MM.1S (cell line): ENCODE measurements around the gene LEUTX.
A peak's percentile ranks its signal among the peaks of the same experiment; 100 is the strongest.

ENCODE experiments used
- DNase-seq: peaks from one replicate; pipeline ENCODE4 v3.0.0-alpha.2; 2015
- H2AFZ ChIP-seq: fragments of 300-600 bp; sonication (generic); 2 replicates; pipeline ENCODE4 v1.6.0; 2016; ENCODE audit warnings: antibody characterized with exemption, low read length
- H3F3A ChIP-seq: fragments of 300-600 bp; sonication (generic); 2 replicates; pipeline ENCODE4 v1.6.1; 2016; ENCODE audit warnings: mild to moderate bottlenecking, antibody characterized with exemption, low read length, moderate library complexity, mixed read lengths; ENCODE audit not compliant: insufficient read depth
- H3K27ac ChIP-seq: fragments of 300-600 bp; sonication (generic); 2 replicates; pipeline ENCODE4 v1.5.1; 2016; ENCODE audit warnings: mild to moderate bottlenecking, low read length
- H3K27me3 ChIP-seq: fragments of 300-600 bp; sonication (generic); replicated peaks from 2 replicates; pipeline ENCODE4 v1.6.0; 2016; ENCODE audit warnings: low read length; ENCODE audit not compliant: insufficient read depth
- H3K36me3 ChIP-seq: fragments of 300-600 bp; sonication (generic); replicated peaks from 2 replicates; pipeline ENCODE4 v1.6.1; 2016; ENCODE audit warnings: mild to moderate bottlenecking, low read length, mixed read lengths; ENCODE audit not compliant: insufficient read depth
- H3K4me1 ChIP-seq: fragments of 300-600 bp; sonication (generic); 2 replicates; pipeline ENCODE4 v1.6.1; 2016; ENCODE audit warnings: low read length, mixed read lengths
- H3K4me2 ChIP-seq: fragments of 300-600 bp; sonication (generic); 2 replicates; pipeline ENCODE4 v1.6.0; 2016; ENCODE audit warnings: low read depth, low read length
- H3K4me3 ChIP-seq: fragments of 300-600 bp; sonication (generic); 2 replicates; pipeline ENCODE4 v1.5.1; 2016; ENCODE audit warnings: low read length, mixed read lengths
- H3K79me2 ChIP-seq: fragments of 300-600 bp; sonication (generic); 2 replicates; pipeline ENCODE4 v1.6.1; 2016; ENCODE audit warnings: mixed run types, low read length, mixed read lengths
- H3K9ac ChIP-seq: fragments of 300-600 bp; sonication (generic); 2 replicates; pipeline ENCODE4 v1.6.1; 2016; ENCODE audit warnings: low read length, mixed read lengths
- H3K9me2 ChIP-seq: fragments of 300-600 bp; sonication (generic); replicated peaks from 2 replicates; pipeline ENCODE4 v1.6.1; 2016; ENCODE audit warnings: mild to moderate bottlenecking, low read length, mixed read lengths; ENCODE audit not compliant: insufficient read depth
- H3K9me3 ChIP-seq: fragments of 300-600 bp; sonication (generic); replicated peaks from 2 replicates; pipeline ENCODE4 v1.6.1; 2016; ENCODE audit warnings: mild to moderate bottlenecking, low read length, mixed read lengths; ENCODE audit not compliant: insufficient read depth
- H4K20me1 ChIP-seq: fragments of 300-600 bp; sonication (generic); 2 replicates; pipeline ENCODE4 v1.6.1; 2016; ENCODE audit warnings: mild to moderate bottlenecking, low read length, moderate library complexity, mixed read lengths; ENCODE audit not compliant: insufficient read depth
- CTCF ChIP-seq: fragments of 300-600 bp; sonication (generic); IDR thresholded peaks from 2 replicates; pipeline ENCODE4 v1.5.1; 2016; ENCODE audit warnings: antibody characterized with exemption, low read length, mixed read lengths
- EZH2 ChIP-seq: fragments of 300-600 bp; sonication (generic); optimal IDR thresholded peaks from 2 replicates; pipeline ENCODE3; 2017; ENCODE audit warnings: low read depth, mild to moderate bottlenecking, antibody characterized with exemption, low read length, mixed read lengths
- EZH2phosphoT487 ChIP-seq: fragments of 300-600 bp; sonication (generic); IDR thresholded peaks from 2 replicates; pipeline ENCODE4 v1.6.1; 2018; ENCODE audit warnings: antibody characterized with exemption, low read length

Gene LEUTX

GRCh38 chr19:39765091-39766076 lies 13.3 kb upstream of the LEUTX start:
- H3K36me3 ChIP-seq: no peaks in the 10 kb centered on the region
- H3K27ac ChIP-seq: no peak overlapping the region
- TF ChIP-seq CTCF (peak; percentile 79), EZH2 (no peak)
- H3K79me2 ChIP-seq: no peaks in the 10 kb centered on the region
- no peak overlapping the region for H2AFZ ChIP-seq
- H4K20me1 ChIP-seq: no peaks in the 10 kb centered on the region
- no peaks in the 10 kb centered on the region for H3K9me2 ChIP-seq
- H3K27me3 ChIP-seq: no peaks in the 10 kb centered on the region
- no peak overlapping the region for H3K9ac ChIP-seq
- peaks cover 1% of the 10 kb centered on the region for H3F3A ChIP-seq
- H3K9me3 ChIP-seq: no peaks in the 10 kb centered on the region
- H3K4me1 ChIP-seq: peaks cover 10% of the 10 kb centered on the region
- H3K4me2 ChIP-seq: no peak overlapping the region
- DNase-seq: peak; percentile 31
- H3K4me3 ChIP-seq: no peak overlapping the region

GRCh38 chr19:39768334-39768733 lies 10.3 kb upstream of the LEUTX start:
- Histone ChIP-seq H3K9me2 (no peaks in the 10 kb centered on the region), H3K9ac (no peak overlapping the region), H3K4me1 (0 out of 2 replicates have a peak, but pooled peaks cover 3% of the 10 kb centered on the region), H3K79me2 (no peaks in the 10 kb centered on the region), H3K4me3 (no peak overlapping the region), H3K4me2 (no peak overlapping the region), H3K27ac (no peak overlapping the region), H4K20me1 (no peaks in the 10 kb centered on the region), H3K9me3 (no peaks in the 10 kb centered on the region), H3K36me3 (no peaks in the 10 kb centered on the region), H3K27me3 (no peaks in the 10 kb centered on the region), H3F3A (no peaks in the 10 kb centered on the region), H2AFZ (no peak overlapping the region)
- no peak for TF ChIP-seq CTCF
- TF ChIP-seq EZH2phosphoT487: no peak
- no peak for TF ChIP-seq EZH2
- no peak for DNase-seq

DNA sequence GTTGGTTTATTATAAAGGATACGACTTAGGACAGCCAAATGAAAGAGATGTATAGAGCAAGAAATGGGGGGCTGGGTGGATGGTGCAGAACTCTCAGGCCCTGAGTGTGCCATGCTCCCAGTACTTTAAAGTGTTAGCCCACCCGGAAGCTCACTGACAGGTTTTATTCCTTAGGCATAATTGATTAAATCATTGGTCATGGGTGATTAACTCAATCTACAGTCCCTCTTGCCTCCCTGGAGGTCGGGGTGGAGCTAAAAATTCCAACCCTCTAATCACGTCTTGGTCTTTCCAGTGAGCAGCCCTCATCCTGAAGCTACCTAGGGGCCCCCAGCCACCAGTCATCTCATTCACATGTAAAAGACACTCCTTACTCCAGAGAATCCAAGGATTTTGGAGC lies 9.9 kb upstream of the LEUTX start:
- Histone ChIP-seq H3K27ac (no peak overlapping the region), H3K9me2 (no peaks in the 10 kb centered on the region), H3K9me3 (no peaks in the 10 kb centered on the region), H3K9ac (no peak overlapping the region), H3K27me3 (no peaks in the 10 kb centered on the region), H3K79me2 (no peaks in the 10 kb centered on the region), H4K20me1 (no peaks in the 10 kb centered on the region), H3F3A (no peaks in the 10 kb centered on the region), H3K36me3 (no peaks in the 10 kb centered on the region), H3K4me1 (0 out of 2 replicates have a peak, but pooled peaks cover 3% of the 10 kb centered on the region), H2AFZ (no peak overlapping the region), H3K4me3 (no peak overlapping the region), H3K4me2 (no peak overlapping the region)
- no peak for DNase-seq
- TF ChIP-seq EZH2phosphoT487 (no peak), CTCF (no peak), EZH2 (no peak)
